GM18951 (cell line): Measurements from ENCODE around the gene TOR3A.
"Not testable (repeated sequence)": the region's sequence is repeated elsewhere in the genome, so short reads cannot be mapped to it uniquely, and the experiment has no call there.

Source experiments
- POLR2A ChIP-seq: IDR thresholded peaks from 4 replicates; pipeline ENCODE4 v1.6.1; 2011; ENCODE audit warnings: mild to moderate bottlenecking; ENCODE audit not compliant: insufficient read length, insufficient read depth; ENCODE audit errors: extremely low read depth
- in situ Hi-C: fragments of 300-500 bp; cut with MboI; formaldehyde crosslinking; loops from one replicate; pipeline ENCODE4 v1.12.0; 2022; ENCODE audit warnings: low sequenced_read_pairs, mixed read lengths, inconsistent platforms; ENCODE audit not compliant: unreplicated experiment

TOR3A gene

DNA sequence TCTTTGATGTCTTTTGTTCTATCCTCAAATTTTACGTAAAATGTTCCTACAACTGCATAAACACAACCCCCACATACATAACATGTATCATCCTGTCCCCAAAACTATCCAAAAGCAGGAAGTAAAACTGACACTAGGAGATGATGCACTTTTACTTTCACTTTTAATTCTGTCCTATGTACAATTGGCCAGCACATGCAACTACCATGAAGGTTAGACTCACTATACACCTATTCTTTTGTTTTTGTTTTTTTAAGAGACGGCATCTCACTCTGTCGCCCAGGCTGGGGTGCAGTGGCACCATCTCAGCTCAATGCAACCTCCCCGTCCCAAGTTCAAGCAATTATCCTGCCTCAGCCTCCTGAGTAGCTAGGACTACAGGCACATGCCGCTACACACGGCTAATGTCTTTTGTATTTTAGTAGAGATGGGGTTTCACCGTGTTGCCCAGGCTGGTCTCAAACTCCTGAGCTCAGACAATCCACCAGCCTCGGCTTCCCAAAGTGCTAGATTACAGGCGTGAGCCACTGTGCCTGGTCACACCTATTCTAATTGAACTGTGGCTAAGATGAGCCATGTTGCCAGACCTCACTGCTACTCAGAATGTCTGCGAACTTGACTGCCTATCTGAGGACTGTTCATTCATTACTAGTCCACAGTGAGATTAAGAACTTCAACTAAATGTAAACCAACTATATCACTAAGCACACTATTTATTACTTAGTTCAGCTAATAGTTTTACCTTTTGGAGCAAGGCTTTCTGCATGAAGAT lies 48.0 kb downstream of the TOR3A start:
- no peak for TF ChIP-seq POLR2A
- in situ Hi-C loops: no loop called here

DNA sequence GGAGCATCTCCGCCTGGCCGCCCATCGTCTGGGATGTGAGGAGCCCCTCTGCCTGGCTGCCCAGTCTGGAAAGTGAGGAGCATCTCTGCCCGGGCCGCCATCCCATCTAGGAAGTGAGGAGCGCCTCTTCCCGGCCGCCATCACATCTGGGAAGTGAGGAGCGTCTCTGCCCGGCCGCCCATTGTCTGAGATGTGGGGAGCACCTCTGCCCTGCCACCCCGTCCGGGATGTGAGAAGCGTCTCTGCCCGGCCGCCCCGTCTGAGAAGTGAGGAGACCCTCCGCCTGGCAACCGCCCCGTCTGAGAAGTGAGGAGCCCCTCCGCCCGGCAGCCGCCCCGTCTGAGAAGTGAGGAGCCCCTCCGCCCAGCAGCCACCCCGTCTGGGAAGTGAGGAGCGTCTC lies 53.3 kb downstream of the TOR3A start:
- in situ Hi-C loops: not testable (repeated sequence)

DNA sequence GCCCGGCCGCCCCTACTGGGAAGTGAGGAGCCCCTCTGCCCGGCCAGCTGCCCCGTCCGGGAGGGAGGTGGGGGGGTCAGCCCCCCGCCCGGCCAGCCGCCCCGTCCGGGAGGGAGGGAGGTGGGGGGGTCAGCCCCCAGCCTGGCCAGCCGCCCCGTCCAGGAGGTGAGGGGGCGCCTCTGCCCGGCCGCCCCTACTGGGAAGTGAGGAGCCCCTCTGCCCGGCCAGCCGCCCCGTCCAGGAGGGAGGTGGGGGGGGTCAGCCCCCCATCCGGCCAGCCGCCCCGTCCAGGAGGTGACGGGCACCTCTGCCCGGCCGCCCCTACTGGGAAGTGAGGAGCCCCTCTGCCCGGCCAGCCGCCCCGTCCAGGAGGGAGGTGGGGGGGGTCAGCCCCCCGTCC lies 53.8 kb downstream of the TOR3A start:
- in situ Hi-C loops: not testable (repeated sequence)

DNA sequence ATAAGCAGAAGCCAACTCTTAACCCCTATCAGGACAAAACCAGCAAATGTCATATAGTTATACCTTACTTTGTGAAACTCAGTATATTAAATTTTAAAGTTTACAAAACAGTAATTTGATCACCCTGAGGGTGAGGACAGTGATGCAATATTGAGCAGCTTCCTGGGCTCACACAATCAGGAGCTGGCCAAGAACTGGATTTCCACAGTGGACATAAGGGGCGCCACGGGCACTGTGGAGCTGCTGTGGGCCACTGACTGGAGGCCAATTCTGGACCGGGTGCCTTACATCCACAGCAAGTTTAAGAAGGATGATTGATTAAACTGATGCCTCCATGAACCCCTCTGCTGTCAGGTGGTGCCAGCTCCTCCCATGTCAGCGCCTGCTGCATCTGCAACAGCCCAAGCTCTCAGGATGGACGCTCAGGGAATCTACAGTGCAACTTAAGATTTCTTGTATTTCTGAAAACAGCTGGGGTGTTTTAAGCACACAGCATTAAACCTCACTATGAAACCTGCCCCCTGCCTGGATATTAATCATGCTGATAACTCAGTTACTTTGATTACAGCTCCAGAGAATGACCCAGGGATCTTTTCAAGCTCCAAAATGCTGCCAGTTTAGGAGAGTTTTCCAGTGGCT lies 55.9 kb downstream of the TOR3A start:
- TF ChIP-seq POLR2A: no peak
- in situ Hi-C loops: no loop called here

DNA sequence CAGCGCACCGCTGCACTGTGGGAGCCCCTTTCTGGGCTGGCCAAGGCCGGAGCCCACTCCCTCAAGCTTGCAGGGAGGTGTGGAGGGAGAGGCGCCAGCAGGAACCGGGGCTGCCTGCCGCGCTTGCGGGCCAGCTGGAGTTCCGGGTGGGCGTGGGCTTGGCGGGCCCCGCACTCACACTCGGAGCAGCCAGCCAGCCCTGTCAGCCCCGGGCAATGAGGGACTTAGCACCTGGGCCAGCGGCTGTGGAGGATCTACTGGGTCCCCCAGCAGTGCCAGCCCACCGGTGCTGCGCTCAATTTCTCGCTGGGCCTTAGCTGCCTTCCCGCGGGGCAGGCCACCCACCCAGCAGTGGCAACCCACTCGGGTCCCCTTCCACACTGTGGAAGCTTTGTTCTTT lies 56.9 kb downstream of the TOR3A start:
- in situ Hi-C loops: not testable (repeated sequence)

DNA sequence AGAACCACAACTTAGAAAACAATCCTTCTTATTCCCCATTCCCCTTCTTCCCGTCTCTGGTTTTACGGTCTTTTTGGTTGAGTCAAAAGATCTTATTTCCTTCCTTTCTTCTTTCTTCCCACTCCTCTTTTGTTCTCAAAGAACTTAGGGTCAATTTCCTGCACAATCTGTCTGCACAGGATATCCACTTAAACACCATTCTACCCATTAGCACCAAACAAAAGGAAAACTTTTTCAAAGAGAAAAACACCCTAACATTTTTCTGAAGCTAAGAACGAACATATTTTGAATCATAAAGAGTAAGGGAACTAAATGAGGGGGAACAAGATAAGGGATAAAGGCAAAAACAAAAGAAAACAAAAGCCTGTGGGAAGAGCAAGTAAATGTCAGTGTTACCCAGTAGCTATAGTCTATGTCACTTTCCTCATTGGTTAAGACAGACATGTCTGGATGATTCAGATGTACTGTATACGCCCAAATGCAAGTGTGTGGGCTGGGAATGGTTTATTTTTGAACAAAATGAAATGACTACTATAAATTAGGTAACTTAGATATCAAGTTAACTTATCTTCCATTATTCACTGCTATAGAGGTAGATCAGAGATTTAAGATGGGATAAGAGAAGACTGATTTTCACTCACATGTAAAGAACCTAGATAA lies 59.9 kb downstream of the TOR3A start:
- in situ Hi-C loops: no loop called here
- no peak for TF ChIP-seq POLR2A

DNA sequence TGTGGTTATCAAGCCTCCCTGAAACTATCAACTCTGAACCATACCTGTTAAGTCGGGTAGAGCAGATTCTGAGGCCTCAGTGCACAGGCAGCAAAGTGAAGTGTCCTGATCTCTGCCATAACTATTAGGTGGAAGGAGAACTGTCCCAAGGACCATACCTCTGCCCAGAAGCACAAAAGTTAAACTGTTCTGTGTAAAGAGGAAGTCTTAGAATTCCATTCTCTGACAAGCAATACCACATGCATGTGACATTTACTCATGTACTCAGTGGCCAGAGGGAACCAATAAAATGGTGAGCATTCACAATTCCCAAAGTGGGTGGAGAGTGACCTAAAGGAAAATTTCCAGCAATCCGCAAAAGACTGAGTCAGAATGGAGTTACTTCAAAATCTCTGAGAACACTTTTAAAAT lies 61.0 kb downstream of the TOR3A start:
- in situ Hi-C loops: no loop called here
- TF ChIP-seq POLR2A: no peak

DNA sequence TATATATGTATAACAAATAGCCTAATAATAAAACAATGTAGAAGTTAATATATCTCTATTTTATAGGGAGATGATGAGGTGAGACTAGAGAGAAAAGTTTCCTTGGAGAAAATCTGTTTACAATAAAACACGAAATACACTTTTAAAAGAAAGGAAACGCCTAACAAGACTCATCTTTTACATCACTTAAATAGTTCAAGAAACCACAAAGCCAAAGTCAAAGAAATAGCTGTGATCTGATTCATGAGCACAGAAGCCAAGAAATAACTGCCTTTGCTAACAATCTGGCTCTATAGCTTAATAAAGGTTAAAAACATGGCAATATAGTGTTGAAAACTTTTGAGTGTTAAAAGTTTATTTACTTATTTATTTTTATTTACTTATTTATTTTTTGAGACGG lies 61.5 kb downstream of the TOR3A start:
- in situ Hi-C loops: no loop called here

DNA sequence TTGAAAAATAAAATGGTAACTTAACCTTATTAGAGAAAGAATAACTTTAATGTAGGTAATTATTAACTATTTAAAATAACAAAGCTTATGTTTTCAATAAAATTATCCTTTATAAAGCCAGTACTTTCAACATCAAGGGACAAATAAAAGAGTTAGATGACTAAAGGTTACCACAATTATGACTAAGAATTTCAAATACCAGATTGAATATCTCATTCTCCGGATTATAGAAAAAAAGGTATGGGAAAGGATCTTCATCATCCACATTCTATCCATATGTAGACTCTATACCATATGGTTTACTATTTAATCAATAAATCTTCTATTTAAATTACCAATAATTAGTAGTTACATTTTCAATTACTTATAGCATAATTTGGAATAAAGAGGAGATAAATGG lies 62.8 kb downstream of the TOR3A start:
- no peak for TF ChIP-seq POLR2A
- in situ Hi-C loops: no loop called here

More for the DNA sequence above, 61.5 kb downstream of the TOR3A start:
- TF ChIP-seq POLR2A: no peak

DNA sequence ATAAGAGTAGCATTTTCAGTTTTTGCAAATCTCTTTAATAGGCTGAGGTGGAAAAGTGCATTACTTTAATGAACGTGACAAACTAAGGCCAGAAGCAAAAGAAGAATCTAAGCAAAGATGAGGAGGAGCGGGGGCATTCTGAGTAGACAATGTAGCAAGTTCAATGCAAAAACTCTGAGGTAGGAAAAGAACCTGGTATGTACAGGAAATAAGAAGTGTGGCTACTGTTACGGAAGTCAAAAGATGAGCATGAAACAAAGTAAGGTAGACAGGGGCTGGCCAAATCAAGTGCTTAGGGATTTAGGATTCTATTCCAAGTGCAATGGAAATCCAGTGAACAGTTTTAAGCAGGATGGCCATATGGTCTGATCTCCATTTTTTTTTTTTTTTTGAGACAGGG lies 63.7 kb downstream of the TOR3A start:
- in situ Hi-C loops: no loop called here
- TF ChIP-seq POLR2A: no peak
